ENCODE results near the gene HINT1.

Gene HINT1

DNA sequence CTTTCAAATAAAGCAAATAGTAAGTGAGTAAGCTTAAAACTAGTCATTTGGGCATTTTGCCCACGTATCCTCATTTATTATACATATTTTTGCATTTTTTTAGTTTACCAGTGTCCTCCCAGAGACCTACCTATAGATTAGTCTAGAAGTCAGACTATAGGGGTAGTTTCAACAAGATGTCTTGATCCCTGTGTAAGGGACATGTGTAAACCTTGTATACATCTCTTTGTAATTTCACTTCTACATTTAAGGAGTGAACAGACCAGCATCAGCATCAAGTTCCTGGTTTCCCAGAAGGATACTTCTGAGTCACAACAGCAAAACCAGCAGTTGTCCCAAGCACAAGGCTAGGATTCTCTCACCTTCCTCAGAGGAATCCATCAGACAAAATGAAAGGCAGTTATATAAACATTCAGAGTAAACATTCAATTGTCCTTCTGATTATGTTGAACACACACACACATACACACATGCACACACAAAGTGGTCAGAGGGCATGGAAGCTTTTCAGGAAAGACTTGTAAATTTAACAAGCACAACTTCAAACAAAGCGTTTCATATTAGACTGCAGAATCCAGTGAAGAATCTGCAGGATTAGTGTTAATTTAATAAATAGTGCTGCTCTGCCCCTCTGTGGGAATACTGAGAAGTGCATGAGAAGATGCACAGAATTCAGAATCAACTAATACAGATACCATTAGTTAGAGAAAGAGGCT is 55.4 kb downstream of the HINT1 start:
- DNase-seq (ENCODE audit: low read depth), result peak; percentile 29

All from fibroblast of gingiva (primary cell).